Middle frontal gyrus (tissue), 1 donor: ENCODE results near the gene BACH2.

Experiments
- DNase-seq: peaks from one replicate; pipeline ENCODE4 v3.0.0-alpha.2; 2015; ENCODE audit warnings: low spot score; ENCODE audit errors: extremely low spot score

BACH2 gene

DNA sequence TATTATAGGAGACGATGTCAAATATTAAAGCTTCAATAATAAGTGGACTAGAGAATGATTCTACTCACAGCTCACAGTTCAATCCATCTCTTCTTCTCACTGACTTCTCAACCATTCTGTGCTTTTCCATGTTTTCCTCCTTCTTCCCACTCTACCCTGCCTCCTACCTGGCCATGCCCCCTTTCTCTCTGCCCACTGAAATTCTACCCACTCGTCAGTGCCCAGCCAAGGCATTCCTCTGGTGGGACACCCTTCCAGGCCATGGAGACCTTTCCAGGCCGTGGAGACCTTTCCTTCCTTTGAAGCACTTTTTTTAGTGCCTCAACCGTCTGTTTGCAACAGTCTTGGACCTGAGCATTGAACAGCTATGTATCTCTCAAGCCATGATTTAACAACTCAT is 18.5 kb downstream of the BACH2 start:
- DNase-seq = no peak

DNA sequence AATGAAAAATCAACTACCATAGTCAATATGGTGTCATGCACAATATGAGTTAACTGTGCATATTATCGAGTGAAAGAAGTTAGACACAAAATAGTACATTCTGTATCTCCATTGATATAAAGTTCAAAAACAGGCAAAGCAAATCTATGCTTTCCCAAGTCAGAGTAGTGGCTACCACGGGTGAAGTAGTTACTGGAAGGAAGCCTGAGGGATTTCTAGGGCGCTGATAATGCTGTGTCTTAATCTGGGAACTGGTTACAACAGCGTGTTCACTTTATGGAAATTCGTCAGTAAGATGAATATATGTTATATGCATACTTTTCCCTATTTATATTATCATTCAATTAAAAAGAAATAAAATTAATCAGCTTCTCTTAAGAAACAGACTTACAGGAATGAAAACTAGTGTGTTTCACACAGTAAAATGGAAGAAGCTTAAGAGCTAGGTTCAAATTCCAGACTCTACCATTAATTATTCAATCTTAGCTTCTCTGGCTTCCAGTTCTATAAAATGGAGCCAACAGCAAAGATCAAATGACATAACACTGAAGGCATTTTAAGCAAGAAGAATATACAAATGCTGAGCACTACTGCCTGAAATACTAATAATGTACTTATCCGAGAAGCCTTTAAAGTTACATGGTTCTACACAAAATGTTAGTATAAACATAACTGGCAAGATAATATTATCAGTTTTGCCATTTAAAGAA is 19.2 kb downstream of the BACH2 start:
- no peak for DNase-seq

DNA sequence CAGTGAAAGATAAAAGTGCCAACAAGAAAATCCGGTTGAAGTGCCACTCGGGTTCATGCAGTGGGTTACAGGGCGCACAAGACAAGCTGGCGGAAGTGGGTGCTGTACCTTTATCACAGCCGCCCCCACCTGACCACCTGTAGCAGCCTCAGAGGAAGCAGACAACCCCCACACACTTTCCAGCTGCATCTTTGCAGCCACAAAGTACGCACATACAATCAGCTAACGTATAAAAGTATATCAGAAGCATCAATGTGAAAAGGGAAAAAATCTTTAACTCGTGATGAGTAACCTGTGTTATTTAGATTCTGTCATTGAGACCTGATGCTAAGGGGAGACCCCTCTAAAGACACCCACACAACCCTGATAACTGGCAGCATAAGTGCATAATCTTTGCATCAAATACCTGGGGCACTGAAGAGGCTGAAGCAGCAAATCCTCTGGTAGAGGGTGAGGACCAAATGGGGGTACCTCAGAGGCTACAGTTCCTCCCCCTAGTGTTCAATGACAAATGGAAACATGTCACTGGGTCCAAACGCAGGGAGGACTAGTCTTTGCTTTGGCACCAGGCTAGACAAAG is 22.1 kb downstream of the BACH2 start:
- DNase-seq = no peak

DNA sequence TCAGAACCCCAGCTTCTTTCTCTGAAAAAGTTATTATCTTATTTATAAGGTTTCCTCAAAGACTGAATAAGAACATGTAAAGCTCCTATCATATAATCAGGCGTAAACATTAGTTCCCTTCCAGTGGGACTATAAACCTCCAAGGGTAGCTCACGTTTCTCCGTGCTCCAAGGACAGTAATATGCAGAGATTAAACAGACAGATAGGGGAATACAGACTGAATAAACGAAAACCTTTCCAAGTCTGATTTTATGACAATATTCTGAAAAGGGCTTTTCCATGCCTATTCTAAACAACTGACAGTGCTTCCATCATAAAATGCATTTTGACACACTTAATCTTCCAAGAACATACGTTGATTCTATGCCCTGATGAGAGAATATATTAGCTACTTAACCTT is 22.8 kb downstream of the BACH2 start:
- no peak for DNase-seq

DNA sequence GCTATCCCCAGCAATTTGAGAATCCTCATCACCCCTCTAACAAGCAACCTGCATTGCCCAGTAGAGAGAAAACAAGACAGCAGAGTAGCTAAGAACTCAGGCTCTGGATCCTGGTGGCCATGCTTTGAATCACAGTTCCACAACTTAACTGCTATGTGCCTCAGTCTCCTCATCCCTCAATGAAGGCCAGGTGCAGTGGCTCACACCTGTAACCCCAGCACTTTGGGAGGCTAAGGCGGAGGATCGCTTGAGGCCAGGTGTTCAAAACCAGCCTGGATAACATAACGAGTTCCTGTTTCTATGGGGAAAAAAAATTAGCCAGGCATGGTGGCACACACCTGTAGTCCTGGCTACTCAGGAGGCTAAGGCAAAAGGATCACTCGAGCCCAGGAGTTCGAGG is 23.7 kb downstream of the BACH2 start:
- DNase-seq = no peak

DNA sequence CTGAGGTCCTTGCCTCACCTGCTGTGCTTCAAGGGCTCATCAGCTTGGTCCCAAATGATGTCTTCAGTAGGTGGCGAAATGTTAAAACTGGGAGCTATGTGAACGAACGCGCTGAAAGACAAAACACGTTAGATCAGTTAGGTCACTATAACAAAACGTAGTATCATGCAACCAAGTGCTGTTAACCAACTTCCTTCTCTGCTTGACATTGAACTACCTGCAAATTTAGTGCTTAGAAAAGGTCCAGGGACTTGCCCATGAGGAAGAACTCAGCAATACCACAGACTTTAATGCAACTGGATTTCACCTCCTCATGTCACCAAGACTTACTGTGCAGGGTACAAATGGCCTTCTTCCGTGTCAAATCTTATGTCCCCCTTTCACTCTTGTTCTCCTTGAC is 24.8 kb downstream of the BACH2 start:
- DNase-seq = no peak

DNA sequence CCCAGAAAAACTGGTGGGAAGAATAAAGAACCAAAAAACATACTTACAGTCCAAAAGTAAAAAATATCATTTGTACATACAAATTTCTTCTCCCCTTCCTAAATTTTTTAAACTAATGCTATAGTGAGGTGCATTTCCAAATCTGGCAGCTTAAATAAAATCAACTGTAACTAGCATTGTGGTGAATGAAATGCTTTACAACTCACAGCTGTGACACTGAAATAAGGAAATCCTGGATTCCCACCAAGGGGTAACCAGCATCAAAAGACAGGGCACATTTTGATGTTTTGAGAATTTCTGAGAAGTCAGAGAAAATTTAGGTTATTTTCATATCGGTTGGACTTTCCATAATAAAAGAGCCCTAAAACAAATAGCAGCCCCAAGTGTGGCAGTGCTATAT is 27.3 kb downstream of the BACH2 start:
- DNase-seq = no peak

DNA sequence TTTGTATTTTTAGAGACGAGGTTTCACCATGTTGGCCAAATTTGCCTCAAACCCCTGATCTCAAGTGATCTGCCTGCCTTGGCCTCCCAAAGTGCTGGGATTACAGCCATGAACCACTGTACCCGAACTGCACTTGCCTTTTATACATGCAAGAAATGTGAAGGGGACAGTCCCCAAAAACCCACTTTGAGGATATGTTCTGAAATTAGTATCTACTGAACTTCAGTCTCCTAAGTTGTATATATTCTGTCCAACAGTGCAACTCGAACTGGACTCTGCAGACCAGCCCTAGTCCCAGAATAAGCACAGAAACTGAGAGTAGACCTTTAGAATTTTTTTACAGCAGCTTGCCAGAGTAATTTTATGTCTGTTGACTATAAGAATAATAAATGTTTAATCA is 28.5 kb downstream of the BACH2 start:
- DNase-seq = no peak

DNA sequence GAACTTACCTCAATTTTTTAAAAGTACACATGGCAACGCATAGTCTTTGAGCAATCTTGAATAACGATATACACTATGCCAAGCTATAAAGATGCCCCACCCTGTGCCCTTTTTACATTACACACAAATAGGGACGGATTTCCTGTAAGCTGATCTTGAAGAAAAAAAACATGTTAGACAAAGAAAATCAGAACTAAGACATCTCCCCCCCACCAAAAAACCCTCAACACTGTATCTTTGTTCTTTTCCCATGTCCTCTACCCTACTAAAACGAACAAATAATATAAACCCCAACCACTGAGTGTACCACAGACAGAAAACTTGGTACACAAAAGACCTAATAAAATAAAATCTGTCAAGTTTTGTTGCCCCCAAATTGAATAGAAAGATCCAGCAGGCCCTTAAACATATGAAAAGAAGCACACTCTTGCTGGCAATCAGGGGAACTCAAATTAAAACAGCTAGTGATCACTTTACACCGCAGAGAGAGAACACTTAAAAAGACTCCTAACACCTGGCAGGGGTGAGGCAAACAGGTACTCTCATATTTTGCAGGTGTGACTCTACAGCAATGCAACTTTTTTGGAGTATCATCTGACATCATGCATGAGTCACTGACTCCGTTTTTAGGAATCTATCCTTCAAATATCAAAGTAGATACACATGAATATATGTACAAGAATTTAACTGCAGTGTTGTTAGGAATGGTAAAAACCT is 29.6 kb downstream of the BACH2 start:
- DNase-seq = no peak

DNA sequence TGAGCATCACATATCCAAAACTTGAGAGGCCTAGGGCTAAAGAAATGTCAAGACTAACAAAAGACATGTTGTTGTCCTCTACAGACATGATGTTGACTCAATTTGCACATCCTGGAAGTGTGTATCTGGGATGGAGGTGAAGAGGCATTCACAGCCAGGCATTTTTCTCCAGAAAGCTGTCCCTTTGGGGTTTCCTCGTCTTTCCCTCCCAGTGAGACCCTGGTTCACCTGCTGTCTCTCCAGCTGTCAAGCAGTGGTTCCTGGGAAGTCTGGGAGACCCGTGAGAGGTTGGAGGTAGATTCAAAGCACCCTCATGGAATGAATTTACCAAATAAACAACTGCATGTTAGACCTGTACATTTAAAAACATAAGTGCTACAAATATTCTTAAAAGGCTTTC is 32.1 kb downstream of the BACH2 start:
- DNase-seq = no peak

DNA sequence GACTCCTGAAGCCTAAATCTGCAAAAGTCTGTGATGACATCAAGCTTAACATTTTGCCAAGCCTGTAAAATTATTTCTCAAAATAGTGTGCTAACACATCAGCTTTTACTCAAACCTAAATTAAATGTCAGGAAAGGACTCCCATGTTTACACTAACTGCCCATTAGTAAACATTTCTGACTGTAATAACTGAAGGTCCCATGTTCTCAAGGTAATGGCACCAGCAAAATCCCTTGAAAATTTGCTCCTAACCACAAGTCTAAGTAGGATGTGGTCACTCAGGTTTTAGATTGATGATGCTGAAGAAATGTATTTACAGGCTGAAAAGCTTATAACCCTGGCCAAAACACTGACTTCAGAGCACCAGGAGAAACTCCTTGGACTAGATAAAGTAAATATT is 33.0 kb downstream of the BACH2 start:
- no peak for DNase-seq

DNA sequence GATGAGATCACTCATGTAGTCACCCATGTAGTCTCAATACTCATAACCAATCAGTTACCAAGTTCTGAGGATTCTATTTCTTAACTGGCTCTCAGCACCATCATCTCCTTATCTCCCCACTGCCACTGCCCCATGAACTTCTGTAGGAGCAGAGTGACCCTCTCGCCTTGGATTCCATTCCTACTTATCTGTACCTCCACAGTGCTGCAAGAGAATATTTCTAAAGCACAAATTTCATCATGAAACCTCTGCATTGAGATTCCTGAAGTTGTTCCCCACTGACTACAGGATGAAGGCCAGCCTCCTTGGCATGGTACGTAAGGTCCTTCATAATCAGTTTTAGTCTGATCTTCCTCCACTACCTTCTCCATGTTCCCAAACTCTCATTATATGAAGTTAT is 34.8 kb downstream of the BACH2 start:
- DNase-seq = no peak

DNA sequence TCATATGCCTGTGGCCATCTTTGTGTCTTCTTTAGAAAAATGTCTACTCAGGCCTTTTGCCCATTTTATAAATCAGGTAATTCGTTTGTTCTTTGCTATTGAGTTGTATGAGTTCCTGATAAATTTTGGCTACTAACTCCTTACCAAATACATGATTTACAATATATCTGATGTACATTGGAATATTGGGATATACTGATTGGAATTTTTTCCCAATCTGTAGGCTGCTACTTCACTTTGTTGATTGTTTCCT is 39.2 kb downstream of the BACH2 start:
- DNase-seq = no peak

DNA sequence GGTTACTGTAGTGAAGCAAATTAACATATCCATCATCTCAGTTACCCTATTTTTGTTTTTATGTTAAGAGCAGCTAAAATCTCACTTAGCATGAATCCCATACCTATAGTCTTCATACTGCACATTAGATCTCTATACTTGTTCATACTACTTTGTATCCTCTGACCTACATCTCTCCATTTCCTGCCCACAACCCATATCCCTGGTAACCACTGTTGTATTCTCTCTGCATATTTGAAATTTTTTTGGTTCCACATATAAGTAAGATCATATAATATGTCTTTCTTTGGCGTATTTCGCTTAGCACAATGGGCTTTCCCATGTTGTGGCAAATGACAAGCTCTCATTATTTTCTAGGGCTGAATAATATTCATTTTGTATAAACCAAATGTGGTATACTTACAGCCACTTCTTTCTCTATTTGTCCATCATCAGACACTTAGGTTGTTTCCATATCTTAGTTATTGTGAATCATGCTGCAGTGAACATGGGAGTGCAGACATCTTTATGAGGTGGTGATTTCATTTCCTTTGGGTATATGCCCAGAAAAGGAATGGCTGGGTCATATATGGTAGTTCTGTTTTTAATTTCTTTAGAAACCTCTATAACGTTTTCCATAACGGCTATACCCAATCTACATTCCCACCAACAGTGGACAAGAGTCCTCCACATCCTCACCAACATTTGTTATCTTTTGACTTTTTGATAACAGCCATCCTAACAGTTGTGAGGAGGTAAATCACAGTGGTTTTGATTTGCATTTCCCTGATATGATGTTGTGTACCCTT is 39.8 kb downstream of the BACH2 start:
- no peak for DNase-seq

DNA sequence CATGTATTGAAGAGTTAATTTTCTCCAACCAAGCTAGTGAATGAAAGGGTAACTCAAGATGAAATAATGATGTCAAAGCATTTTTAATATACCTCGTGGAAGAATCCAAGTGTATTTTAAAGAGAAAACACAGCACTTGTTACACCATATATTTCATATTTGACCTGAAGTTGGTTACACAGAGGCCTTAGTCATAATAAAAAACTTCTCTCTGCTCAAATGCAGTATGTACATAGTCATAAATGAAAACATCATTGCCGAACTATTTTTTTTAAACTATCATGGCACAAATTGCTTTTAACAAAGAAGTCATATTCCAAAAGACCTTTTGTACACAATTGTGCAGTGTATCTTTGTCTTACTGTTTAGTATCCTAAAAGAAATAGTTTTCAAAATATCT is 43.0 kb downstream of the BACH2 start:
- no peak for DNase-seq

DNA sequence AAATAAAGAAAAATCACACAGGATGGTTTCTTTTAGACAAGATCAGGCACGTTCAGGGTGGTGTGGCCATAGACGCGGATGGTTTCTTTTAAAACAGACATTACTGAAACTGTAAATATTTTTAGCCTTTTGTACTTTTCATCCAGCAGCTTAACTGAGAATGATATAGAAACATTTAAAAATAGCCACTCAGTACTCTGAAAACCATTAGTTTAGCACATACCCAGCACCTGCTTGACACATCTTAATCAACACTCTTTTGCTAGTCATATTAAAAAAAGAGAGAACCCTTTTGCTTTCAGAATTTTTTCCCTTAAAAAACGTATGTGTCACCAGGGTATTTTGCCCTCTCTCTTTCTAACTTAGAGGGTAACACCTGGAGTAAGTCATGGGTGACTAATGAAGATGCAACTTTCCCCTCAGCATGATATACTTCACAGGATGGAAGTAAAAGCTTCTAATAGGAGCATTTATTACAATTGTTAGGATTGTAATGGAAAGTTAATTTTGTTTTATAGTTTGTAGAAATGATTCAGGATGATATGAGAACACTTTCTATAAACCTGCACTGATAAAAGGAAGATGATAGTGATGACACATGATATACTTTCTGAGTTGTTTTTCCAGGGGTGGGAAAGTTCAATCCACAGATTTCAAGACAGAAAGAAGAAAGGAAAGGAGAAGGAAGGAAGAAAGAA is 45.2 kb downstream of the BACH2 start:
- no peak for DNase-seq

DNA sequence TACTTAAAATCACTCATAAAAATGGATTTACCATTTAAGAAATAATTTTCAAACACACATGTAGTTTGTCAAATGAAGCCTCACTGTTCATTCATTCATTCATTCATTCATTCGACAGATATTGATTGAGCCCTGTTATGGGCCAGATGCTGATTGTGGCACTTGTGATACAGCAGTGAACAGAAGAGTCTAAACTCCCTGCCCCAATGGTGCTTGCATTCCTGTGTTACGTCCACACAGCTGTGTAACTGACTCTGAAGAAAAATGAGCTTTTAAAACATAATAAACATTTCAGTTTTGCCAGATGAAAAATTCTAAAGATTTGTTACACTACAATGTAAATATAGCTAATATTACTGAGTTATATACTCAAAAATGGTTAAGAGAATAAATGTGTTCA is 46.2 kb downstream of the BACH2 start:
- no peak for DNase-seq

DNA sequence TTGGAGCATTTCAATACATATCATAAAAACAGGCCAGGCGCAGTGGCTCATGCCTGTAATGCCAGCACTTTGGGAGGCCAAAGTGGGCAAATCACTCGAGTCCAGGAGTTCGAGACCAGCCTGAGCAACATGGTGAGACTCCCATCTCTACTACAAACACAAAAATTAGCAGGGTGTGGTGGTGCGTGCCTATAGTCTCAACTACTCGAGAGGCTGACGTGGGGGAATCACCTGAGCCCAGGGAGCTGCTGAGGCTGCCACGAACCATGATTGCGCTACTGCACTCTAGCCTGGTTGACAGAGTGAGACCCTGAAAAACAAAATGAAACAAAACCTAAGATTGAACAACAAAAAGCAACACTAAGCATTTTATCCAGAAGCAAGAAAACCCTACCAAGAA is 47.2 kb downstream of the BACH2 start:
- DNase-seq = no peak

DNA sequence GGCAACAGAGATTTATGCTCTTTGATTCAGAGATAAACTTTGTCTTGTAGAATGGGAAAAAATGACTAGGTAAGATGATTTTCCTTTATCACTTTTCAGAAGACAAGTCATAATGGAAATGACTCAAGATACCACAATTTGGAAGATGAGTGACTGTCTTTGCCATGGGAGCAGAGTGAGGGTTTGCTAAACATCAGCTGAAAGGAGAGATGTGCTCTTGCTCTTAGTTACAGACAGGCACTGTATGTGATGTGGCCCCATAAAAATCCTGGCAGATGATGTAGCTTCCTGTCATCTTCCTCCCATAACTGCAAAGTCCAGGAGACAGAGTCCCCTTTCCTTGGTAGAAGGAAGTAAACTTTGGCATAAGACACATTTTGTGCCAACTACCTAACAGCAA is 47.6 kb downstream of the BACH2 start:
- no peak for DNase-seq

DNA sequence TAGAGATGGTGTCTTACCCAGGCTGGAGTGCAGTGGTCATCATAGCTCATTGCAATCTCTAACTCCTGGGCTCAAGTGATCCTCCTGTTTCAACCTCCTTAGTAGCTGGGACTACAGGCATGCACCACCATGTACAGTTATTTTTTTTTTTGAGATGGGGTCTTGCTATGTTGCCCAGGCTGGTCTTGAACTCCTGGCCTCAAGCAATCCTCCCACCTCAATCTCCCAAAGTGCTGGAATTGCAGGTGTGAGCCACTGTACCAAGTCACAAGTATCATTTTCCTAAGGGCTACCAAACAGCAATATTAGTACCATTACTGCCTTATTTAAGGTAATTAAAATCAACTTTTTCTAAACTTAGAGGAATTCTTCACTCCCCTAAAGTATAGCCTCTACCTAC is 49.4 kb downstream of the BACH2 start:
- no peak for DNase-seq

DNA sequence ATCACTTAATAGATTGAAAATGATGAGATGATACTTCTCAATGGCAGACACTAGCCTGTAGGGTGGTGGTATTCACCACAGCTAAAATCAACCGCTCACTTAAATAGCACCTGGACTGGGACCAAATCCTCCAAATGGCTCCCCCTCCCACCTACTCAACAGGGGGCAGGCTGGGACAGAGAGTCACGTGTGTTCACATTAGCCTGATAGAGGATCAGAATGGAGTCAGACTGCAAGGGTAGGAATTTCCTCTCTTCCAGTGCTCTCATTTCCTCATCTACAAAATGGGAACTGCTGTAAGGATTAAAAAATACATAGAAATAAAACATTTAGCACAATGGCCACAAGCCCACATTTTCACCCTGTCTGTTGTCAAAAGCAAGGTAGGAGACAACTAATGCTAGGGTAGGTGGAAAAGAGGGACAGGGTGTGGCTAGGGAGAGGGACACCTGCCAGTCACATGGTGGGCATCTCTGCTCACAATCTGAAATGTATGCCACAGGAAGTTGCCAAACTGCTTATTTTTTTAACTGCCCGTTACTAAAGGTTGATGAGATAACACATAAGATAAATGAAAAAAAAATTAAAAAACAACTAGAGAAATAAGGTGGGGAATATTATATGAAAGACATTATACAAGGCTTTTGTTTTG is 55.3 kb downstream of the BACH2 start:
- no peak for DNase-seq
